GM12864 (cell line): ENCODE data around the gene GSTM4.
A peak's percentile ranks its signal among the peaks of the same experiment; 100 is the strongest.
"Not testable (repeated sequence)": the region's sequence is repeated elsewhere in the genome, so short reads cannot be mapped to it uniquely, and the experiment has no call there.

Experiments used
- DNase-seq: peaks from one replicate; pipeline ENCODE4 v3.0.0-alpha.2; 2011; ENCODE audit warnings: low read depth
- H3K4me3 ChIP-seq: 2 replicates; pipeline ENCODE4 v1.5.1; 2011; ENCODE audit warnings: mild to moderate bottlenecking, low read depth, low read length, control low read depth
- TF ChIP-seq, protein P1 (sequence below): IDR thresholded peaks from 2 replicates; pipeline ENCODE4 v1.5.1; 2011; ENCODE audit warnings: low read depth, mild to moderate bottlenecking, moderate library complexity, low read length, control low read depth, inconsistent platforms; ENCODE audit errors: missing control alignments

Gene GSTM4

DNA sequence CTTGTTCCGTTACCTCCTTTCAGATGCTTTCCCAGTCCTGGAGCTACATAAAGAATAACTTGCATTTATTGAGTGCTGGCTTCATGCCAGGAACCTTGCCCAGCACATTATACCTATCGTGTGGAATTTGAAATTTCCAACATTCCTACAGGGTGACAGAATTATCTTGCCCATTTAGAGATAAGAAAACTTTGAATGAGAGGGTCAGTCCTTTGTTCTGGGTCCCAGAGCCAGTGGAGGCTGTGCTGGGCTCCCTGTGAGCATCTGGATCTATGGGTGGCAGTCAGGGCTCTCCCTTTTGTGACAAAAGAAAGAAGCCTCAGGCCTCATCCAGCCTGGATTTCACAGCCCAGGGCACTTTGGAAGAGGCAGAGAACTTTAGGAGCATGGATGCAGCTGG lies 3.2 kb downstream of the GSTM4 start:
- DNase-seq: no peak
- H3K4me3 ChIP-seq: no peak overlapping the region
- TF ChIP-seq, protein P1, sequence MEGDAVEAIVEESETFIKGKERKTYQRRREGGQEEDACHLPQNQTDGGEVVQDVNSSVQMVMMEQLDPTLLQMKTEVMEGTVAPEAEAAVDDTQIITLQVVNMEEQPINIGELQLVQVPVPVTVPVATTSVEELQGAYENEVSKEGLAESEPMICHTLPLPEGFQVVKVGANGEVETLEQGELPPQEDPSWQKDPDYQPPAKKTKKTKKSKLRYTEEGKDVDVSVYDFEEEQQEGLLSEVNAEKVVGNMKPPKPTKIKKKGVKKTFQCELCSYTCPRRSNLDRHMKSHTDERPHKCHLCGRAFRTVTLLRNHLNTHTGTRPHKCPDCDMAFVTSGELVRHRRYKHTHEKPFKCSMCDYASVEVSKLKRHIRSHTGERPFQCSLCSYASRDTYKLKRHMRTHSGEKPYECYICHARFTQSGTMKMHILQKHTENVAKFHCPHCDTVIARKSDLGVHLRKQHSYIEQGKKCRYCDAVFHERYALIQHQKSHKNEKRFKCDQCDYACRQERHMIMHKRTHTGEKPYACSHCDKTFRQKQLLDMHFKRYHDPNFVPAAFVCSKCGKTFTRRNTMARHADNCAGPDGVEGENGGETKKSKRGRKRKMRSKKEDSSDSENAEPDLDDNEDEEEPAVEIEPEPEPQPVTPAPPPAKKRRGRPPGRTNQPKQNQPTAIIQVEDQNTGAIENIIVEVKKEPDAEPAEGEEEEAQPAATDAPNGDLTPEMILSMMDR: no peak

DNA sequence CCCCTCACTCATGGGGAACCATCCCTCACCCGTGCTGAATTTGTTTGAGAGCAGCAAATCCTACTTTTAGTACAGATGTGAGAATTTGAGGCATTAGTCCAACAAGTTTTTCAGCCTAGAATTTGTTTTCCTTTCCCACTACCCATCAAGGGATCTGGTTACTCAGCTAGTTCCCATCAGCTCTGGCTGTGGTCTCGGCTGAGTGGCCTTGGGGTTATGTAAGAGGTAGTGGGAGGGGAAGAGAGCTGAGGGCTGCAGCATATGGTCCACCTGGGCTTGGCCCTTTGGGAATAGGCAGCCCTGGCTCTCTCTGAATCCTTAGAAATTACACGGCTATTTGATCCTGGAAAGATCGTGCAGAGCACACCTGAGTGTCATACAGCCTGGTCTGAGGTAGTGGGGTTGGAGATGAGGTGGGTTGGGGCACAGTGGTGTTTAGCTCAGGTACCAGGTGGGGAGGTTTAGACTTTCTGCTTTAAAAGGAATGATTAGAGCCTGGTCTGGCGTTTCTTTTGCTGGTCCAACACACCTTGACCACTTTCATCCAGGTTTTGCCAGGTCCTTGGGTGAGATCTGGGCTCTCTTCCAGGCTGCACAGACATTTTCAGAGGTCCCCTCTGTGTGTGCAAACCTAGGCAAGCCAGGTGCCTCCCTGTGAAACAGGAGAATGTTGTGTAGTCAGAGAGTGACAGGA lies 4.2 kb downstream of the GSTM4 start:
- TF ChIP-seq, protein P1: no peak
- no peak overlapping the region for H3K4me3 ChIP-seq
- no peak for DNase-seq

DNA sequence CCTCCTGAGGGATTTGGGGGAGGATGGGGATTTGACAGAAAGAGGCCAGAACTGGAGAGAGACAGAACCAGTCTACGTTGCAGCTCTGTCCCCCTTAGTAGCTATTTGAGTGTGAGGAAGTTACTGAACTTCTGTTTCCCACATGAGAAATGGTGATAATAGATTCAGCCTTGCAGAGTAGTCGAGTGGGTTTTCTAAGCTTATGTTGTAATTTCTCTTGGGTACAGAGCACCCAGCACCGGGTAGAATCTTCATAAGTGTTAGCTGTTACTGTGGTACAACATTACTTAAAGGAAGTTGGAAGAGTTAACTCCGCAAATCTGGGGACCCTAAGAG lies 4.8 kb downstream of the GSTM4 start:
- not testable (repeated sequence) for DNase-seq, H3K4me3 ChIP-seq

DNA sequence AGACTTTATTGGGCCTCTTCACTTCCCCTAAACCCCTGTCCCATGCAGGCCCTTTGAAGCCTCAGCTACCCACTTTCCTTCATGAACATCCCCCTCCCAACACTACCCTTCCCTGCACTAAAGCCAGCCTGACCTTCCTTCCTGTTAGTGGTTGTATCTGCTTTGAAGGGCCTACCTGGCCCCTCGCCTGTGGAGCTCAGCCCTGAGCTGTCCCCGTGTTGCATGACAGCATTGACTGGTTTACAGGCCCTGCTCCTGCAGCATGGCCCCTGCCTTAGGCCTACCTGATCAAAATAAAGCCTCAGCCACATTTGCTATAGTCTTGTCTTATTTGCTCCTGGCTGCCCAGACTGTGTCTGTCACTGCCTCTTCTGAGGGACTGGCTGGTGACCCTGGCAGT lies 5.5 kb downstream of the GSTM4 start:
- DNase-seq: no peak
- TF ChIP-seq, protein P1: no peak
- H3K4me3 ChIP-seq: no peak overlapping the region

DNA sequence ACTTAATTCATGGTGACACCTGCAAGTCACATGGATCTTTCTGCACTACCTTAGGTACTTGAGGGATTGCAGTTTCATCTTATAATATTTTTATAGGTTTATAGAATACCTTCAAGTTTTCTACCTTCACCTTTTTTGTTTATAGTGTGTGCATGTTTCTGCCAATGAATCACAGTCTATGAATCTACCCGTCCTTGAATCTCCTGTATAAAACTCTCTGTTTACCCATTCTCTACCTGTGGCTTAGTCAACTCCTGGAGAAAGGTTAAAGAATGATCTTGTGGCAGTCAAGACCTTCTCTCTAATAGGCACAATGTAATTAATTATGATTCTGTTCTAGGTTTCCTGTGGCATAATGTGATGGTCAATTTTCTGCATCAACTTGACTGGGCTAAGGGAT lies 8.8 kb downstream of the GSTM4 start:
- DNase-seq: no peak
- no peak overlapping the region for H3K4me3 ChIP-seq
- TF ChIP-seq, protein P1: no peak

DNA sequence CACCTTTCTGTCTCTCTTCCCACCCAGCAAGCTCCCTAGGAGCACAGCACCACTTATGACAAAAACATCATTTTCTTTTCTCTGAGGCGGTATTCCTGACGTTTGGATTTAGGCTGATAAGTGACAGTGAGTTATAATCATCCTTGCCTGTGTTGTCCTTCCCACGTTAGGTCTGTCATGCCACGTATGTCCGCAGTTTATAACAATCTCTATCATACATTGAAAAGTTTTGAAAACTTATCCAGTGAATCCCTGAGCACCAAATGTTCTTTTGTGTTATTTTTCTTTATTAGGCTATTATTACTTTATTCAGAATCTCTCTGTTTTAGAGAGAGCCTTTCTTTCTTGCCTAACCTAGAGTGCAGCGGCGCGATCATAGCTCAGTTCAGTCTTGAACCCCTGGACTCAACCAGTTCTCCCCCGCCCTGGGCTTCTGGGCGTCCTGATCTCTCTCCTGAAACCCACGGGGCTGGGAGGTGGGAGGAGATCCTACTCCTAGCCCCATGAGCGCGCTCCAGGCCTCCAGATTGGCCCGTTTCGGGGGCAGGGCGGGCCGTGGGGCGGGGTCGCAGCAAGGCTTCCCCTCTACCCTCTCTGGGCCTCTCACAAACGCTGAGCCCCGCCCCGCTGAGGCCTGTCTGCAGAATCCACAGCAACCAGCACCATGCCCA lies 11.7 kb downstream of the GSTM4 start, which contains the start of gene GSTM2:
Gene GSTM2 (plus strand): TSS at position 606 of the 671 bp plus-strand sequence. CDS start 59 bp downstream, at position 665.
- DNase-seq: no peak
- TF ChIP-seq, protein P1: no peak
- H3K4me3 ChIP-seq: peak within 1 kb of the TSS; percentile 13

DNA sequence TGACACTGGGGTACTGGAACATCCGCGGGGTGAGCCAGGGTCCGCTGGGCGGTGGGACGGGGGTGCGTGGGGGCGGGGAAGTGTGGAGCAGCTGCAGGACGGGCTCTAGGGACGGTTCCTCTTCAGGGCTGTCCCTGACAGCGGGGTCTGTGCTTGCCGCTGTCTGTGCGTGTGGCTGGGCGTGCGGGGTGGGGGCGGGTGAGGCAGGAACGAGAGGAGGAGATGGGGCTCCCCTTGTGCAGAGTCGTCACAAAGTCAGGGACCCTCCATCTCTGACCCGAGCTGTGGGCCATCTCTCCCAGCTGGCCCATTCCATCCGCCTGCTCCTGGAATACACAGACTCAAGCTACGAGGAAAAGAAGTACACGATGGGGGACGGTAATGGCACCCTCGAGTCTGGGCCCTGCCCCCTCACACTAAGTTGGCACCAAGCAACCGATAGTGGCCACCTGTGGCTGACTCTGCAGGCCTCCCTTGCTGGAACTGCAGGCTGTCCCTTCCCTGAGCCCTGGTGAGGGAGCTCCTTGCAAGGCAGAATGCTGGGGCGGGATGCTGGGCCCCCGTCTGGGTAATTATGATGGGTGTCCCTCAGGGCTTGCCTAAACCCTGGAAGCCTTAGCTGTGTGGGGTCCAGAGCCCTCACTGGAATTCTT lies 12.3 kb downstream of the GSTM4 start:
- DNase-seq: no peak
- TF ChIP-seq, protein P1: no peak
- H3K4me3 ChIP-seq: peak overlapping the region; percentile 13
